SU-DHL-6 (cell line): ENCODE results near the gene WDR64.

Experiments used
- CTCF ChIP-seq: fragments of 200-600 bp; sonication (generic); IDR thresholded peaks from one replicate; pipeline ENCODE4 v1.5.1; 2017; ENCODE audit warnings: antibody characterized with exemption, mild to moderate bottlenecking, low read length, moderate library complexity; ENCODE audit not compliant: insufficient read depth, poor library complexity, severe bottlenecking
- EZH2phosphoT487 ChIP-seq: fragments of 200-600 bp; sonication (generic), shearing (Covaris generic); conservative IDR thresholded peaks from 2 replicates; pipeline ENCODE4 v1.6.1; 2018; ENCODE audit warnings: mild to moderate bottlenecking, antibody characterized with exemption, low read length, moderate library complexity, mixed read lengths

- TF ChIP-seq EZH2phosphoT487 (no peak), CTCF (no peak)
Observed at GRCh38 chr1:241630476-241630875, 21.6 kb upstream of the WDR64 start.
